GM12878 (cell line): ENCODE measurements around the gene CSH2. TPM values are rescaled to one million over a fixed set of nuclear protein-coding genes. Genes with fewer than 3 reads are reported as not detected.

ENCODE experiments used
- ATAC-seq: fragments of 200-7000 bp; cut with Tn5 transposase; 3 replicates; pipeline ENCODE4 v1.9.1; 2020; ENCODE audit warnings: mild to moderate bottlenecking, moderate library complexity
- BruUV-seq: library from RNA; stranded (reverse); fragments of 400-500 nt; replicated peaks from 2 replicates; lab custom pipeline; 2021; lab: Mats Ljungman, UMichigan
- CTCF ChIA-PET: fragments of 300-600 bp; sonication (Branson Sonifier 250); formaldehyde crosslinking; extraction: SDS; loops from one replicate; lab custom pipeline; 2021; ENCODE audit warnings: inconsistent platforms; lab: Yijun Ruan, JAX
- POLR2A ChIA-PET: fragments of 350-600 bp; formaldehyde crosslinking; extraction: SDS; loops from one replicate; lab custom pipeline; 2021; ENCODE audit warnings: inconsistent platforms; lab: Charles Lee
- RAD21 ChIA-PET: fragments of 300-600 bp; sonication (Branson Sonifier 250); formaldehyde crosslinking; loops from one replicate; lab custom pipeline; 2023; ENCODE audit warnings: antibody characterized with exemption; ENCODE audit not compliant: unreplicated experiment; lab: Charles Lee
- SMC1A ChIA-PET: fragments of 300-600 bp; sonication (Branson Sonifier 250); formaldehyde crosslinking; loops from one replicate; lab custom pipeline; 2023; ENCODE audit not compliant: unreplicated experiment, uncharacterized antibody; lab: Charles Lee
- DNase-seq: peaks from one replicate; pipeline ENCODE4 v3.0.0-alpha.2; 2011; ENCODE audit warnings: low read depth, low spot score
- FAIRE-seq: peaks from 3 replicates; lab custom pipeline; 2011; peaks lifted over from hg19 to GRCh38; lab: Jason Lieb, UNC
- H2AFZ ChIP-seq: 2 replicates; pipeline ENCODE4 v1.6.0; 2011; ENCODE audit warnings: low read depth, low read length, control low read depth; ENCODE audit not compliant: control insufficient read depth
- H3K27ac ChIP-seq: 2 replicates; pipeline ENCODE4 v1.5.1; 2011; ENCODE audit warnings: control low read depth; ENCODE audit not compliant: control insufficient read depth, insufficient read depth
- H3K27me3 ChIP-seq, 2 experiments: replicated peaks in 1 of 2; 2 replicates each; pipeline versions ENCODE4 v1.6.0 to v1.6.1; 2011; ENCODE audit warnings: low read length in 1 of 2; ENCODE audit not compliant: control insufficient read depth in 2 of 2, insufficient read depth in 2 of 2
- H3K36me3 ChIP-seq, 2 experiments: 2 replicates each; pipeline ENCODE4 v1.5.1; 2011; ENCODE audit warnings: low read length in 1 of 2; ENCODE audit not compliant: control insufficient read depth in 2 of 2, insufficient read depth in 2 of 2
- H3K4me1 ChIP-seq: 2 replicates; pipeline ENCODE4 v1.6.1; 2011; ENCODE audit warnings: mild to moderate bottlenecking, low read length, moderate library complexity, mixed read lengths; ENCODE audit not compliant: control insufficient read depth, insufficient read depth
- H3K4me2 ChIP-seq: 2 replicates; pipeline ENCODE4 v1.6.0; 2011; ENCODE audit warnings: control low read depth; ENCODE audit not compliant: control insufficient read depth, insufficient read depth
- H3K4me3 ChIP-seq: fragments of 200-600 bp; sonication (generic); 2 replicates; pipeline ENCODE4 v1.5.1; 2016
- H3K79me2 ChIP-seq: 2 replicates; pipeline ENCODE4 v1.6.0; 2011; ENCODE audit warnings: low read length; ENCODE audit not compliant: control insufficient read depth, insufficient read depth
- H3K9ac ChIP-seq: 2 replicates; pipeline ENCODE4 v1.8.0; 2011; ENCODE audit warnings: low read length, control low read depth, mixed read lengths; ENCODE audit not compliant: control insufficient read depth, insufficient read depth
- H3K9me3 ChIP-seq: replicated peaks from 3 replicates; pipeline ENCODE4 v1.5.1; 2011; ENCODE audit warnings: mild to moderate bottlenecking, low read length; ENCODE audit not compliant: control insufficient read depth, insufficient read depth
- H4K20me1 ChIP-seq: 2 replicates; pipeline ENCODE4 v1.6.0; 2011; ENCODE audit not compliant: control insufficient read depth, insufficient read depth
- LARP7 ChIP-seq: fragments of 450-650 bp; IDR thresholded peaks from 2 replicates; pipeline ENCODE4 v1.6.1; 2017; ENCODE audit warnings: mild to moderate bottlenecking
- MTA3 ChIP-seq: IDR thresholded peaks from 2 replicates; pipeline ENCODE4 v1.6.1; 2012; ENCODE audit warnings: low read length, inconsistent platforms, borderline replicate concordance
- MYC ChIP-seq: IDR thresholded peaks from 2 replicates; pipeline ENCODE4 v1.6.1; 2011; ENCODE audit warnings: mild to moderate bottlenecking, low read length, moderate library complexity, inconsistent platforms; ENCODE audit not compliant: insufficient read depth, insufficient replicate concordance, insufficient read length, severe bottlenecking
- WGBS: methylation state at CpG from one replicate; pipeline ENCODE4 v1.1.6; 2016; ENCODE audit warnings: low lambda C conversion rate; ENCODE audit not compliant: insufficient replicate concordance, insufficient coverage; ENCODE audit errors: missing lambda C conversion rate; 5-methylcytosine and 5-hydroxymethylcytosine counted together
- in situ Hi-C: fragments of 300-500 bp; cut with MboI; formaldehyde crosslinking; loops from 9 replicates; pipeline ENCODE4 v1.14.3; 2018; ENCODE audit warnings: mixed read lengths
- intact Hi-C: fragments of 100-400 bp; cut with micrococcal nuclease; formaldehyde crosslinking; loops from one replicate; pipeline ENCODE4 v1.14.2; 2022; ENCODE audit not compliant: unreplicated experiment
- polyA plus RNA-seq, 11 experiments: library from polyadenylated mRNA; depleted of rRNA in 4 of 11; unstranded in 6 of 11; stranded (reverse) in 5 of 11; fragments of >200 nt; fragmentation: Nextera tagmentation in 4 of 11; fragmentation: Illumina TruSeq in 1 of 11; extraction: Ambion mirVana in 4 of 11; extraction: Trizol in 1 of 11; gene quantifications; 1 replicate in 1 of 11; 2 replicates in 10 of 11; pipeline versions ENCODE4 v1.2.1 to v1.2.3, GENCODE V29; 2011 to 2016; ENCODE audit warnings: inconsistent platforms in 2 of 11, missing spikeins in 2 of 11, low read depth in 1 of 11
- total RNA-seq, 4 experiments: library from RNA; depleted of rRNA in 3 of 4; stranded (reverse); fragments of >200 nt in 3 of 4; fragmentation: Illumina TruSeq in 1 of 4; extraction: Trizol in 1 of 4; gene quantifications; 2 replicates each; pipeline versions ENCODE4 v1.2.1 to v1.2.3, GENCODE V29; 2013 to 2021
- TF ChIP-seq, protein P1 (sequence below): fragments of 450-650 bp; IDR thresholded peaks from 2 replicates; pipeline ENCODE4 v1.6.1; 2018; ENCODE audit warnings: mild to moderate bottlenecking, low read depth, moderate library complexity; ENCODE audit not compliant: partially characterized antibody
- TF ChIP-seq, protein P2 (sequence below): fragments of 450-650 bp; IDR thresholded peaks from 2 replicates; pipeline ENCODE4 v1.6.1; 2016; ENCODE audit warnings: mild to moderate bottlenecking

Gene CSH2
- total and polyA plus RNA-seq, 10 of the 15 experiments (the other 5 are each of a cell fraction or from before 2014, with no cell fraction given) = not detected

DNA sequence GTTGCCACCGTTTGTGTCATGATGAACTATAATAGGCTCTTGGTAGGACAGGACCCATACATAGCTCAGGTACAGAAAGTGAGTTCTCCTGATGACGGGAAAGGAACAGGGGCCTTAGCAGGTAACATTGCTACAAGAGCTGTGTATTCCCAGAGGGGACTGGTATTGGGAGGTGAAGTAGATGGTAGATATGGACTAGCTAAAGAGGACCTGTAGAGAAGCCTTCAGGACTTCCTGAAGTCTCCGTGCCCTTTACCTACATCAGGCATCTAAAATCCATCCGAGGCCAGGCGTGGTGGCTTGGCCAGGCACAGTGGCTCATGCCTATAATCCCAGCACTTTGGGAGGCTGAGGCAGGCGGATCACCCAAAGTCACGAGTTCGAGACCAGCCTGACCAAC is 18.3 kb downstream of the CSH2 start:
- no peak overlapping the region for H2AFZ ChIP-seq
- POLR2A ChIA-PET = no interaction called here
- RAD21 ChIA-PET = no interaction called here
- FAIRE-seq (no peak), ATAC-seq (no peak), DNase-seq (no peak)
- H4K20me1 ChIP-seq = no peaks in the 10 kb centered on the region
- intact Hi-C loops = no loop called here
- H3K79me2 ChIP-seq = no peaks in the 10 kb centered on the region
- H3K9me3 ChIP-seq = no peaks in the 10 kb centered on the region
- no TSS peak for BruUV-seq
- H3K4me3 ChIP-seq = no peak overlapping the region
- TF ChIP-seq MYC (no peak), LARP7 (no peak), MTA3 (no peak)
- TF ChIP-seq, protein P1, sequence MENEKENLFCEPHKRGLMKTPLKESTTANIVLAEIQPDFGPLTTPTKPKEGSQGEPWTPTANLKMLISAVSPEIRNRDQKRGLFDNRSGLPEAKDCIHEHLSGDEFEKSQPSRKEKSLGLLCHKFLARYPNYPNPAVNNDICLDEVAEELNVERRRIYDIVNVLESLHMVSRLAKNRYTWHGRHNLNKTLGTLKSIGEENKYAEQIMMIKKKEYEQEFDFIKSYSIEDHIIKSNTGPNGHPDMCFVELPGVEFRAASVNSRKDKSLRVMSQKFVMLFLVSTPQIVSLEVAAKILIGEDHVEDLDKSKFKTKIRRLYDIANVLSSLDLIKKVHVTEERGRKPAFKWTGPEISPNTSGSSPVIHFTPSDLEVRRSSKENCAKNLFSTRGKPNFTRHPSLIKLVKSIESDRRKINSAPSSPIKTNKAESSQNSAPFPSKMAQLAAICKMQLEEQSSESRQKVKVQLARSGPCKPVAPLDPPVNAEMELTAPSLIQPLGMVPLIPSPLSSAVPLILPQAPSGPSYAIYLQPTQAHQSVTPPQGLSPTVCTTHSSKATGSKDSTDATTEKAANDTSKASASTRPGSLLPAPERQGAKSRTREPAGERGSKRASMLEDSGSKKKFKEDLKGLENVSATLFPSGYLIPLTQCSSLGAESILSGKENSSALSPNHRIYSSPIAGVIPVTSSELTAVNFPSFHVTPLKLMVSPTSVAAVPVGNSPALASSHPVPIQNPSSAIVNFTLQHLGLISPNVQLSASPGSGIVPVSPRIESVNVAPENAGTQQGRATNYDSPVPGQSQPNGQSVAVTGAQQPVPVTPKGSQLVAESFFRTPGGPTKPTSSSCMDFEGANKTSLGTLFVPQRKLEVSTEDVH = no peak
- TF ChIP-seq, protein P2, sequence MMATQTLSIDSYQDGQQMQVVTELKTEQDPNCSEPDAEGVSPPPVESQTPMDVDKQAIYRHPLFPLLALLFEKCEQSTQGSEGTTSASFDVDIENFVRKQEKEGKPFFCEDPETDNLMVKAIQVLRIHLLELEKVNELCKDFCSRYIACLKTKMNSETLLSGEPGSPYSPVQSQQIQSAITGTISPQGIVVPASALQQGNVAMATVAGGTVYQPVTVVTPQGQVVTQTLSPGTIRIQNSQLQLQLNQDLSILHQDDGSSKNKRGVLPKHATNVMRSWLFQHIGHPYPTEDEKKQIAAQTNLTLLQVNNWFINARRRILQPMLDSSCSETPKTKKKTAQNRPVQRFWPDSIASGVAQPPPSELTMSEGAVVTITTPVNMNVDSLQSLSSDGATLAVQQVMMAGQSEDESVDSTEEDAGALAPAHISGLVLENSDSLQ = no peak
- H3K36me3 ChIP-seq = no peaks in the 10 kb centered on the region
- H3K4me2 ChIP-seq = no peak overlapping the region
- H3K27me3 ChIP-seq = peaks cover 1 to 2% of the 10 kb centered on the region in 2 experiments; a peak in 2 of 4 replicates
- WGBS = 44% methylated on average over 8 of the region's 8 CpGs
- H3K27ac ChIP-seq = no peak overlapping the region
- SMC1A ChIA-PET = no interaction called here
- H3K9ac ChIP-seq = no peak overlapping the region
- CTCF ChIA-PET = interaction anchor here (0.8 to 3.0 kb wide), 3 partner anchors 10 to 84 kb away, joined by 3 to 16 read pairs (median 4); no protein-coding TSS in a partner anchor
- in situ Hi-C loops = no loop called here
- H3K4me1 ChIP-seq = no peaks in the 10 kb centered on the region
